DND-41 (cell line): ENCODE measurements around the gene XRN2.

Experiments
- ATAC-seq: fragments of 200-7000 bp; cut with Tn5 transposase; 3 replicates; pipeline ENCODE4 v1.9.1; 2021; ENCODE audit warnings: low read depth; ENCODE audit not compliant: insufficient read depth
- DNase-seq: peaks from one replicate; pipeline ENCODE4 v3.0.0-alpha.2; 2020
- H2AFZ ChIP-seq: 2 replicates; pipeline ENCODE4 v1.6.0; 2012; ENCODE audit warnings: low read depth, low read length
- H3K27ac ChIP-seq: 2 replicates; pipeline ENCODE4 v1.5.1; 2012; ENCODE audit warnings: low read length, inconsistent platforms
- H3K27me3 ChIP-seq: fragments of 200-600 bp; sonication (generic); 2 replicates; pipeline ENCODE4 v1.6.0; 2012; ENCODE audit warnings: low read length, mild to moderate bottlenecking, inconsistent platforms; ENCODE audit not compliant: insufficient read depth, poor library complexity
- H3K36me3 ChIP-seq: 2 replicates; pipeline ENCODE4 v1.5.1; 2012; ENCODE audit warnings: low read length, inconsistent platforms; ENCODE audit not compliant: insufficient read depth
- H3K4me1 ChIP-seq: 2 replicates; pipeline ENCODE4 v1.5.1; 2012; ENCODE audit warnings: mild to moderate bottlenecking, low read length; ENCODE audit not compliant: insufficient read depth
- H3K4me2 ChIP-seq: 2 replicates; pipeline ENCODE4 v1.6.0; 2012; ENCODE audit warnings: mild to moderate bottlenecking, moderate library complexity, low read length, inconsistent platforms; ENCODE audit not compliant: insufficient read depth
- H3K4me3 ChIP-seq, 2 experiments: fragments of 200-600 bp in 1 of 2; shearing (Covaris generic) in 1 of 2; 2 replicates each; pipeline ENCODE4 v1.5.1; 2012 to 2016; ENCODE audit warnings: inconsistent platforms in 2 of 2, low read length in 2 of 2, mild to moderate bottlenecking in 2 of 2, low read depth in 1 of 2, moderate library complexity in 1 of 2
- H3K79me2 ChIP-seq: 2 replicates; pipeline ENCODE4 v1.6.0; 2012; ENCODE audit warnings: low read length, inconsistent platforms; ENCODE audit not compliant: insufficient read depth
- H3K9ac ChIP-seq: 2 replicates; pipeline ENCODE4 v1.6.0; 2012; ENCODE audit warnings: low read depth, mild to moderate bottlenecking, inconsistent platforms, low read length, moderate library complexity
- H3K9me3 ChIP-seq: 2 replicates; pipeline ENCODE4 v1.5.1; 2012; ENCODE audit warnings: low read length, moderate library complexity, mild to moderate bottlenecking, inconsistent platforms; ENCODE audit not compliant: insufficient read depth, severe bottlenecking
- H4K20me1 ChIP-seq: 2 replicates; pipeline ENCODE4 v1.6.0; 2012; ENCODE audit warnings: low read length; ENCODE audit not compliant: insufficient read depth
- EZH2 ChIP-seq: IDR thresholded peaks from 3 replicates; pipeline ENCODE4 v1.6.1; 2012; ENCODE audit warnings: borderline replicate concordance, low read depth, mild to moderate bottlenecking, moderate library complexity, low read length, inconsistent platforms; ENCODE audit not compliant: severe bottlenecking
- TF ChIP-seq, protein P1 (sequence below): IDR thresholded peaks from 2 replicates; pipeline ENCODE4 v1.5.1; 2012; ENCODE audit warnings: borderline replicate concordance, low read length, moderate library complexity, mild to moderate bottlenecking; ENCODE audit not compliant: poor library complexity, severe bottlenecking; ENCODE audit errors: extremely low read depth

Gene XRN2

DNA sequence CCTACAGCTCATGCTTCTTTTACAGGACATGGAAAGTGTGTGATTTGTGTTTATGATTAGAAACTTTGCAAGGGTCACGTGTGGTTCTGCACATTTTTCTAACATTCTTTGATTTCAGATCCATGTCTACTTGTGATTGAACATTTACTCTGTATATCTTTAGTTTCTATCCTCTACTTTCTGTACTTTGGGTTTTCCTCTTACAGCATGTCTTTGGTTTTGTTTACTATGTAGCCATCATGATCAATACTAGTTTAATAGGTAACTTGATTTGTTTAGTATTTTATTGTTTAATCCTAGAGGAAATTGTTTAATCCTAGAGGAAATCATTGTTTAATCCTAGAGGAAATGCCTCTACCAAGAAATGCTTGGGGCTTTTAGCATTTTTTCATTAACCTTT lies 41.8 kb downstream of the XRN2 start:
- Histone ChIP-seq H3K27ac (no peak overlapping the region), H3K36me3 (peaks cover 88% of the 10 kb centered on the region)

DNA sequence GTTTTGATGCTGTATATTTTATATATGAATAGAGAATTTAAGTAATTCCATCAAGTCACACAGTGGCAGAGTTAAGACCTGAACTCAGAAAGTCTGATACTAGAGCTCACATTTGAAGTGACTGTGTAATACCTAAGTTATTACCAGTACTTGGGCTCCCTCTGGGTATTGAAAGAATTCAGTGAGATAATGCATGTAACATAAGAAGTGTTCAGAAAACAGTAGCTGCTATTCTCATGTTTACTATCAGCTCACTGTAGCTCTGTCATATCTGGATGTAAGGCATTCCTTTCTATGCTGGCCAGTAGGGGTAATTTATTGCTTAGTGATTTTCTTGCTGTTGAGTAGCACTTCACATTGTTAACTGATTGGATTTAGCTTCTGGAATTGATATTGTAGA lies 49.6 kb downstream of the XRN2 start:
- no peaks in the 10 kb centered on the region for H3K9me3 ChIP-seq
- TF ChIP-seq EZH2 = no peak
- TF ChIP-seq, protein P1, sequence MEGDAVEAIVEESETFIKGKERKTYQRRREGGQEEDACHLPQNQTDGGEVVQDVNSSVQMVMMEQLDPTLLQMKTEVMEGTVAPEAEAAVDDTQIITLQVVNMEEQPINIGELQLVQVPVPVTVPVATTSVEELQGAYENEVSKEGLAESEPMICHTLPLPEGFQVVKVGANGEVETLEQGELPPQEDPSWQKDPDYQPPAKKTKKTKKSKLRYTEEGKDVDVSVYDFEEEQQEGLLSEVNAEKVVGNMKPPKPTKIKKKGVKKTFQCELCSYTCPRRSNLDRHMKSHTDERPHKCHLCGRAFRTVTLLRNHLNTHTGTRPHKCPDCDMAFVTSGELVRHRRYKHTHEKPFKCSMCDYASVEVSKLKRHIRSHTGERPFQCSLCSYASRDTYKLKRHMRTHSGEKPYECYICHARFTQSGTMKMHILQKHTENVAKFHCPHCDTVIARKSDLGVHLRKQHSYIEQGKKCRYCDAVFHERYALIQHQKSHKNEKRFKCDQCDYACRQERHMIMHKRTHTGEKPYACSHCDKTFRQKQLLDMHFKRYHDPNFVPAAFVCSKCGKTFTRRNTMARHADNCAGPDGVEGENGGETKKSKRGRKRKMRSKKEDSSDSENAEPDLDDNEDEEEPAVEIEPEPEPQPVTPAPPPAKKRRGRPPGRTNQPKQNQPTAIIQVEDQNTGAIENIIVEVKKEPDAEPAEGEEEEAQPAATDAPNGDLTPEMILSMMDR = no peak
- no peak overlapping the region for H3K9ac ChIP-seq
- no peaks in the 10 kb centered on the region for H3K27me3 ChIP-seq
- no peak for ATAC-seq
- DNase-seq = no peak
- peaks cover 77% of the 10 kb centered on the region for H3K36me3 ChIP-seq
- H3K4me1 ChIP-seq = no peaks in the 10 kb centered on the region
- H3K27ac ChIP-seq = no peak overlapping the region
- no peak overlapping the region for H3K4me3 ChIP-seq
- H3K79me2 ChIP-seq = no peaks in the 10 kb centered on the region
- no peak overlapping the region for H3K4me2 ChIP-seq
- H4K20me1 ChIP-seq = peaks cover 3% of the 10 kb centered on the region; the same call in 1 of the 2 replicates
- no peak overlapping the region for H2AFZ ChIP-seq

More for the DNA sequence above, 41.8 kb downstream of the XRN2 start:
- H2AFZ ChIP-seq = no peak overlapping the region
- H3K4me3 ChIP-seq = no peak overlapping the region
- peaks cover 6% of the 10 kb centered on the region; the same call in 1 of the 2 replicates for H4K20me1 ChIP-seq
- ATAC-seq (no peak), DNase-seq (no peak)
- no peaks in the 10 kb centered on the region for H3K9me3 ChIP-seq
- H3K27me3 ChIP-seq = no peaks in the 10 kb centered on the region
- TF ChIP-seq, protein P1 = no peak
- TF ChIP-seq EZH2 = no peak
- no peaks in the 10 kb centered on the region for H3K4me1 ChIP-seq
- no peak overlapping the region for H3K4me2 ChIP-seq
- peaks cover 8% of the 10 kb centered on the region; the same call in 1 of the 2 replicates for H3K79me2 ChIP-seq
- no peak overlapping the region for H3K9ac ChIP-seq

DNA sequence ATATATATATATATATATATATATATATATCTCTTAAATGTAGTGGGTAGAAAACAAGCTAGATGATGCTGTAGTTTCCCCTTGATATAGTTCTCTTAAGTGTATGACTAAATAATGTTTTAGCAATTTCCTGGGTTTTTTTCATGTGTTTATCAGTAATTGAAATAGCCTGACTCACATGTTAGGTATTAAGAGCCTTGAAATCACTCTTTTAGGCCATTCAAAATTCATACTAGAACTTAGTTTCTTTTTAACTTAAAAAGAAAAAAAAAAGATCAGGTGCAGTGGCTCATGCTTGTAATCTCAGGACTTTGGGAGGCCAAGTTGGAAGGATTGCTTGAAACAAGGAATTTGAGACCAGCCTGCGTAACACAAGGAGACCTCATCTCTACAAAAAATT lies 50.1 kb downstream of the XRN2 start:
- no peak overlapping the region for H3K4me2 ChIP-seq
- TF ChIP-seq, protein P1 = no peak
- no peak for DNase-seq
- no peak for ATAC-seq
- no peaks in the 10 kb centered on the region for H3K4me1 ChIP-seq
- H3K9me3 ChIP-seq = no peaks in the 10 kb centered on the region
- H4K20me1 ChIP-seq = peaks cover 3% of the 10 kb centered on the region; the same call in 1 of the 2 replicates
- no peak overlapping the region for H3K27ac ChIP-seq
- peaks cover 77% of the 10 kb centered on the region for H3K36me3 ChIP-seq
- no peaks in the 10 kb centered on the region for H3K79me2 ChIP-seq
- no peak overlapping the region for H3K4me3 ChIP-seq
- H2AFZ ChIP-seq = no peak overlapping the region
- no peak overlapping the region for H3K9ac ChIP-seq
- no peaks in the 10 kb centered on the region for H3K27me3 ChIP-seq

DNA sequence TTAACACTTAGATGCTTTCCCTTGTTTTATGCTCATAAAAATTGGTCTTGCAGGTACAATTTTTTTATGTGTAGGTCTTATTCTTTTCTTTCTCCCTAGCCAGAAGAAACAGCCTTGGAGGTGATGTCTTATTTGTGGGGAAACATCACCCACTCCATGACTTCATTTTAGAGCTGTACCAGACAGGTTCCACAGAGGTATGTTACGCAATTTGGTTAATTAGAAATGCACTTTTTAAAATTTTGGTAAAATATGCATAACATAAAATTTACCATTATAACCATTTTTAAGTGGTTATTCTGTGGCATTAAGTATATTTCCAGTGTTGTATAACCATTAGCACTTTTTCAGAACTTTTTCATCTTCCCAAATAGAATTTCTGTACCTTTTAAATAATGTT lies 52.9 kb downstream of the XRN2 start:
- no peaks in the 10 kb centered on the region for H3K27me3 ChIP-seq
- no peaks in the 10 kb centered on the region for H3K79me2 ChIP-seq
- H2AFZ ChIP-seq = no peak overlapping the region
- TF ChIP-seq, protein P1 = no peak
- TF ChIP-seq EZH2 = no peak
- peaks cover 84% of the 10 kb centered on the region for H3K36me3 ChIP-seq
- no peak overlapping the region for H3K4me3 ChIP-seq
- H3K4me2 ChIP-seq = no peak overlapping the region
- H4K20me1 ChIP-seq = peaks cover 3% of the 10 kb centered on the region; the same call in 1 of the 2 replicates
- H3K9me3 ChIP-seq = no peaks in the 10 kb centered on the region
- ATAC-seq (no peak), DNase-seq (no peak)
- H3K4me1 ChIP-seq = no peaks in the 10 kb centered on the region
- H3K27ac ChIP-seq = no peak overlapping the region
- no peak overlapping the region for H3K9ac ChIP-seq
